Stimulated activated CD8-positive, alpha-beta memory T cell treated with anti-CD3 and anti-CD28 coated beads, Interleukin-4, amount 100 ng/mL, for 1 hour (primary cell): ENCODE measurements around the gene PTGFRN.

Source experiments
- DNase-seq, 2 donors: peaks; one replicate each; pipeline ENCODE4 v3.0.0-alpha.2; 2020; ENCODE audit warnings: low read depth in 2 of 2, low spot score in 1 of 2

PTGFRN gene

DNA sequence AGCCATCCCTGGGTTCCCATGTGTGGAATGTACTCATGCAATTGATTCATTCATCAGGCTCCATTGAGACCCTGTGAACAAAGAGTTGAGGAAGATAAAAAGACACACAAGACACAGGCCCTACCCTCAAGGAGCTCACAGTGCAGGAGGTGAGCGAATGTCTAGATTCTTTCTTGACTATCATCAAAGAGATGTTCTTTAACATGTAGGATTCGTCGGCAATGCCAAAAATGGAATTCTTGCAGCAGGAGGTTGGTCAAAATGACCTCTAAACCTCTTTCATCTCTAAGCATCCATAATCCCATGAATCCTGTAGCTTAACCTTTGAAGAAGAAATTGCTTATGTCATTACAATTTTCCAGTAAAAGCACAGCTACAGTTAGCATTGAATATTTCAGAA, 122.5 kb downstream of the PTGFRN start:
- no peak for DNase-seq

DNA sequence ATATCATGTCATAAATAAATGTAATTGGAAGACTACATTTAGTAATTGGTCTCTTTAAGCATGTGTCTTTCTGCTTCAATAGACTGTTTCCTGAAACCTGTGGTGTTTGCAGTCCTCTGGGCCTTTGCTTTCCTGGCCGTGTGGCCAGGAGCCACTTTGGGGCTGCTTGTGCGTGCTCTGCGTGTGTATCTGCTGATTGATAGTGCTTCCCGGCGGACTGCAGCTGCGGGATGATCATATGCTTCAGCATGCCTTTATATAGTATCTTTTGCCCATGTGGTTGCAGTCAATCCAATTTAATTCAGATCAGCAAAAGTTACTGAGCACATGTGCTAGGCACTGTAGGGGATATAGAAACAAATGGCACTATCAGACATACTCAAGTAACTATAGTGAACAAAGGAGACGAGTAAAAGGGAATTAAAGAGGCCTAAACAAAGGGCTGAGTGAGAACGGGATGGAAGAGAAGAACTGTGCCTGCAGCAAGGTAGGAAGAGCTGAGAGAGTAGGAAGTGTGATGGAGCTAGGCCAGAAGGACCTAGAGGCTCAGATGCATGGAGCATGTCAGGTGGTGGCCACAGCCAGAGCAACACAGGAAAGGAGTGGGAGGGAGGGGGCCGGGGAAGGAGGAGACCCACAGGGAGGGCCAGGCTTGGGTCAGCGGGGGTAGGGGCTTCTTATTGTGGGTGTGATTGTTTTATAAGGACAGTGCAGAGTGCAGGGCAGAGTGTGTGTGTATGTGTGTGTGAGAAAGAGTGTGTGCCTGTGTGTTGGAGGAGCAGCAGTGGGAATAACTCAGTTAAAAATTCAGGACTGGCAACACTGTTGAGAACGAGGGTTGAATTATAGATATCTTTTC, 123.2 kb downstream of the PTGFRN start:
- no peak for DNase-seq

DNA sequence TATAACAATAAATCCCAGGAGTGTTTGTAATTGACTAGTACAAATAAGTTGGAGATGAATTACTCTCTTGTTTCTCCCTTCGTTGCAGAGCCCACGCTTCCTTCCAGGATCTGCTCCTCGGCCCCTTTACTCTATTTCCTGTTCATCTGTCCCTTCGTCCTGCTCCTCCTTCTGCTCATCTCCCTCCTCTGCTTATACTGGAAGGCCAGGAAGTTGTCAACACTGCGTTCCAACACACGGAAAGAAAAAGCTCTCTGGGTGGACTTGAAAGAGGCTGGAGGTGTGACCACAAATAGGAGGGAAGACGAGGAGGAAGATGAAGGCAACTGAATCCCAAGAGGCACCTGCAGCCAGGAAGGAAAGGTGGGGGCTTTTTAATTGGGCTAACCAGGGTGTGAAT, 124.1 kb downstream of the PTGFRN start:
- DNase-seq, result no peak

DNA sequence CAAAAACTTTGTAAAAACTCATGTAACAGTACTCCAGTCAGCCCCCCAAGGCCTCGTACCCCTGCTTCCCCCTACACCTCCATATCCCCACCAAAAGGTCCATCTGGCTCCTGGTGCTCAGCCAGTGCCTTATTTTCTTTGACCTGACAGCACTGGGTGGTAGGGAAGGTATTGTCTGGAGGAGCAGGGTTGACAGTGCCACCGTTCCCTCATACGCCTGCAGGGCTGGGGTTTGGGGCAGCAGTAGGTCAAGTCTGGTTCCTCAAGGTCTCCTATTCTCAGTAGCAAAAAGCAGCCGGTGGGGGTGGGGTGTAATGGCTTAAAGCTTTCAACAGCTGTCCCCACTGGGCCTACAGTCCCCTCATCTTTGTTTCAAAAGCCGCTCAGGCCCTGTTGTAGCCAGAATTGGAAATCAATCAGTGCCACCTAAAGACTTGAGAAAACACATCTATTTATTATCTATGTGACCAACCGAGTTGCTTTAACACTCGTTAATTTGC, 125.1 kb downstream of the PTGFRN start:
- no peak for DNase-seq

DNA sequence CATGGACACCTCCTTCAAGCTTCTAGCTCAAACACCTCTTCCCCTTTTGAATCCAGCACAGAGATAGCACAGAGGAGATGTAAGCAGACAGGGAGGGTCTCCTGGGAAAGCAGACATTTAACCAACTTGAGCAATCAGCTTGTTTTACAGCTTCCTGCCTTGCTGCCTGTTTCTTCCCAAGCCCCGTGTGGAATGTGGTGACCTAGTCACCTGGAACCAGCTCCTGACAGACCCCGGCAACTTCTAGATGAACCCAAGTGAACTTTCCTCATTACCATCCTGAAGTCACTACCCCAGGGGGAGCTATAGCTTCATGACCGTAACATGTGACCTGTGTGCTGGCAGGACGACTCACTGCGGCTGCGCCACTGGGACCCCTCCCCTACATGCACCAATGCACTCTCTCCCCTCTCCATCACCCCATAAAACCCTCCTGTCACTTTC, 126.3 kb downstream of the PTGFRN start:
- no peak for DNase-seq

DNA sequence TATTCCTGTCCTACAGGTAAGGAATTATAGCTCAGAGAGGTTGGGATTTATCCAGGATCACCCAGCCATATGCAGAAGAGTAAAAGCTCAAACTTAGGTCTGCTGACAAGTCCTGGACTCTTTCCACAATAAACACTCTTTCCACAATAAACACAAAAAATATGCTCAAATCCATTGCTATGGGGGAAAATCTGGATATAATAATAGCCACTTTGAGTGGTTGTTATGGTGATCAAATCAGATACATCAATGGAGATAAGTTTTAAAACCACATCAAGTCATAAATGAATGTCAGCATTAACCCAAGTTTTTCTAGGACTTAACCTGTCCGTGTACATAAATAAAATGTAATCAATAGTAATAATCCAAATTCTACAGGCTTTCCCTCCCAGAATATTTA, 128.1 kb downstream of the PTGFRN start:
- DNase-seq, result no peak

DNA sequence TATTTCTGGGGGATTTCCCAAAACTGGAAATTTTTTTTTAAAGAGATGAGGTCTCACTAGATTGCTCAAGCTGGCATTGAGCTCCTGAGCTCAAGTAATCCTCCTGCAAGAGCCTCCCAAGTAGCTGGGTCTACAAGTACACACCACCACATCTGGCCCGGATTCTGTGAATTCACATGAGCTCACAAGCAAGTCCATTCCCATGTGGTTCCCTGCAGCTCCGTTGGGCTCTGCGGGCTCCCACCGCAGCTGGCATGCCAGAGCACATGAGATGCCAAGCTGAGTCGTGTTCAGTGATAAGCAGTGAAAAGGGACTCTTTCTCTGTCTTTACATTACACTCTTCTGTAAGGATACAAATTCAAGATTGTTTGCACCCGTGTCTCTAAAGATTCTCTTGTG, 128.5 kb downstream of the PTGFRN start:
- no peak for DNase-seq
